ENCODE measurements around the gene CCT8.

DNA sequence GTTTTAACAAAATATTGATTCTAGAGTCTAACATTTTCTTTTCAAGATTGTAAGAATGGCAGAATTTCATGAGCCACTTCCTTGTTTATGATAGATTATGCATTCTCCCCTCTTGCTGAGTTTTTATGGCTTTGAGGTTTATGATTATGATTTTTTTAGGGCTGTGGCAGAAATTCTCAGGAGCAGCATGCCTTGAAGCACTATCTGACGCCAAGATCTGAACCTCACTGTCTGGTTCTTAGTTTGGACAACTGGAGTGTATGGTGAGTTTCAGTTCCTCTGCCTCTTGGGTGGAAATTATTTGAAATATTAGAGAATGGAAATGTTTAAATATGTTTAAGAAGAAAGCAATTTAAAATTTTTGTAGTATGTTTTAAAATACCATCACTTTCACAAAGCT, 38.8 kb downstream of the CCT8 start:
- TF ChIP-seq, protein P1, sequence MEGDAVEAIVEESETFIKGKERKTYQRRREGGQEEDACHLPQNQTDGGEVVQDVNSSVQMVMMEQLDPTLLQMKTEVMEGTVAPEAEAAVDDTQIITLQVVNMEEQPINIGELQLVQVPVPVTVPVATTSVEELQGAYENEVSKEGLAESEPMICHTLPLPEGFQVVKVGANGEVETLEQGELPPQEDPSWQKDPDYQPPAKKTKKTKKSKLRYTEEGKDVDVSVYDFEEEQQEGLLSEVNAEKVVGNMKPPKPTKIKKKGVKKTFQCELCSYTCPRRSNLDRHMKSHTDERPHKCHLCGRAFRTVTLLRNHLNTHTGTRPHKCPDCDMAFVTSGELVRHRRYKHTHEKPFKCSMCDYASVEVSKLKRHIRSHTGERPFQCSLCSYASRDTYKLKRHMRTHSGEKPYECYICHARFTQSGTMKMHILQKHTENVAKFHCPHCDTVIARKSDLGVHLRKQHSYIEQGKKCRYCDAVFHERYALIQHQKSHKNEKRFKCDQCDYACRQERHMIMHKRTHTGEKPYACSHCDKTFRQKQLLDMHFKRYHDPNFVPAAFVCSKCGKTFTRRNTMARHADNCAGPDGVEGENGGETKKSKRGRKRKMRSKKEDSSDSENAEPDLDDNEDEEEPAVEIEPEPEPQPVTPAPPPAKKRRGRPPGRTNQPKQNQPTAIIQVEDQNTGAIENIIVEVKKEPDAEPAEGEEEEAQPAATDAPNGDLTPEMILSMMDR (IDR thresholded peaks at IDR 0.05; ENCODE audit: control extremely low read depth in 1 of 3, insufficient read depth in 1 of 3, low read depth in 1 of 3, low read length in 3 of 3), result no peak
- no peak for TF ChIP-seq CREB1 (IDR thresholded peaks at IDR 0.05)
- TF ChIP-seq POLR2A (IDR thresholded peaks at IDR 0.05; ENCODE audit: control extremely low read depth in 1 of 2, low read depth in 2 of 2, low read length in 2 of 2), result no peak
- TF ChIP-seq NANOG (IDR thresholded peaks at IDR 0.05; ENCODE audit: insufficient read depth, low read depth, low read length, poor library complexity, severe bottlenecking), result no peak
- TF ChIP-seq JUN (IDR thresholded peaks at IDR 0.05; ENCODE audit: low read depth, low read length), result no peak
